Measurements from ENCODE around the gene TMEM163. TPM values are rescaled to one million over a fixed set of nuclear protein-coding genes. Genes with fewer than 3 reads are reported as not detected.

TMEM163 gene
- polyA plus RNA-seq, 1 donor from 2014 or later, result 3.5 TPM

DNA sequence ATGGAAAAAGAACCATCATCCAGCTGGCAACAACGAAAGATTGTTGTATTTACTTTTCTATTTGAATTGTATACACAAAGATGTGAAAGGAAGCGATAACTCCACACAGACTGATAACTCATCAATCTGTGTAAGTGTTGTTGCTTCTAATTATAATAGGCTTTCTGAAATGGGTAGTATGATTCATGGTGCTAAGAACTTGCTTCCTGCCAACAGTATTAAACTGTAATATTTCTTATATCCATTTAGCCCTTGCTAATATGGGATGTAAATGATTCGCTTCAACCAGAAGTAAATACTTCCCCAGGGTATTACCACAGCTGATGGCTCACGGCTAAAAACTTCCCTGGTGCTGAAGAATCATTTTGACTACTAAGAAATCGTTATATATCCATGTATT, 70.2 kb downstream of the TMEM163 start:
- H2AFZ ChIP-seq (ENCODE audit: low read depth, low read length), result no peak overlapping the region
- no peaks in the 10 kb centered on the region for H3K36me3 ChIP-seq (ENCODE audit: insufficient read depth, low read length)
- TF ChIP-seq EP300 (conservative IDR thresholded peaks at IDR 0.05; ENCODE audit: poor library complexity, severe bottlenecking), result no peak
- TF ChIP-seq RAD21 (conservative IDR thresholded peaks at IDR 0.05), result no peak
- no peak for TF ChIP-seq CTCF (IDR thresholded peaks at IDR 0.05; ENCODE audit: poor library complexity, severe bottlenecking)
- no peak for TF ChIP-seq POLR2AphosphoS5 (IDR thresholded peaks at IDR 0.05)
- no peak for TF ChIP-seq MXI1 (conservative IDR thresholded peaks at IDR 0.05; ENCODE audit: poor library complexity, severe bottlenecking)
- no peak for TF ChIP-seq EZH2 (IDR thresholded peaks at IDR 0.05; ENCODE audit: borderline replicate concordance, insufficient read depth, low read length, poor library complexity, severe bottlenecking)
- no peak for TF ChIP-seq SMC3 (conservative IDR thresholded peaks at IDR 0.05; ENCODE audit: poor library complexity)
- TF ChIP-seq TAF1 (IDR thresholded peaks at IDR 0.05; ENCODE audit: low read depth), result no peak
- TF ChIP-seq REST (IDR thresholded peaks at IDR 0.05; ENCODE audit: borderline replicate concordance), result no peak
- no peaks in the 10 kb centered on the region for H4K20me1 ChIP-seq (ENCODE audit: insufficient read depth)
- H3K4me2 ChIP-seq (ENCODE audit: low read length), result no peak overlapping the region
- H3K4me3 ChIP-seq (ENCODE audit: low read length), result no peak overlapping the region
- H3K9me2 ChIP-seq (ENCODE audit: insufficient read depth, low read length), result no peaks in the 10 kb centered on the region
- no peak overlapping the region for H3K9ac ChIP-seq (ENCODE audit: low read length)
- H3K9me3 ChIP-seq (ENCODE audit: low read length), result no peaks in the 10 kb centered on the region
- H3K27me3 ChIP-seq (ENCODE audit: insufficient read depth, low read depth, low read length), result no peaks in the 10 kb centered on the region
- H3F3A ChIP-seq (ENCODE audit: insufficient read depth, low read length, poor library complexity, severe bottlenecking), result no peaks in the 10 kb centered on the region
- no peaks in the 10 kb centered on the region for H3K79me2 ChIP-seq (replicated peaks; ENCODE audit: insufficient read depth, low read length)
- H3K27ac ChIP-seq (ENCODE audit: low read length), result no peak overlapping the region

DNA sequence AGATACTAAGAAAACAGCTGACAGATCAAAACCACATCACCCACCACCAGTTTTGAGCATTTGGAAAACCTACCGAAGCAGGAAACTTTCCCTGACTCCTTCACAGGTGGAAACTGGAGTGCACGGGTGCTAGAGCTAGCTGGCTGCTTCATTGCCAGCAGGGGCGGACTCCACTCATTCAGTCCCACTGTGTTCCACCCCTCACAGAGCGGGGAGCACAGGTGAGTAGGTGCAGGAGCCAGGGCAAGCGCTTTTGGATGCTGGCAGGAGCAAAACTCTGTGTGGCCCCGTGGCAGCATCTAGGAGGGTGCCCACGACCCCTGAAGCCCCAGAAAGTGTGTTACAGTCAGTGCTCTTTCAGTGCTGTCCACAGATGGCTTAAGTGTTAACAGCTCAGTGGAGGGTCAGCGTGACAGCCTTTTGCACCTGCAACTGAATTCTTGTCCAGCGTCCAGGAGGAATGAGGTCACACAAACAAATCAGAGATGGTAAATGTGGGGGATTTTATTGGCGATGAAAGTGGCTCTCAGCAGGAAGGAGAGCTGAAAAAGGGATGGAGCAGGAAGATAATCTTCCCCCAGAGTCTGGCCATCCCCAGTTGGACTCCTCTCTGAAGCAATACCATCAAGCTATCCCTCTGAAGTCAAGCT, 71.1 kb downstream of the TMEM163 start:
- H3K79me2 ChIP-seq (replicated peaks; ENCODE audit: insufficient read depth, low read length), result no peaks in the 10 kb centered on the region
- no peak overlapping the region for H3K4me3 ChIP-seq (ENCODE audit: low read length)
- no peaks in the 10 kb centered on the region for H3K9me3 ChIP-seq (ENCODE audit: low read length)
- TF ChIP-seq SMC3 (conservative IDR thresholded peaks at IDR 0.05; ENCODE audit: poor library complexity), result no peak
- TF ChIP-seq TAF1 (IDR thresholded peaks at IDR 0.05; ENCODE audit: low read depth), result no peak
- TF ChIP-seq CTCF (IDR thresholded peaks at IDR 0.05; ENCODE audit: poor library complexity, severe bottlenecking), result no peak
- no peak for TF ChIP-seq POLR2AphosphoS5 (IDR thresholded peaks at IDR 0.05)
- no peak for TF ChIP-seq EP300 (conservative IDR thresholded peaks at IDR 0.05; ENCODE audit: poor library complexity, severe bottlenecking)
- no peak for TF ChIP-seq RAD21 (conservative IDR thresholded peaks at IDR 0.05)
- no peak for TF ChIP-seq EZH2 (IDR thresholded peaks at IDR 0.05; ENCODE audit: borderline replicate concordance, insufficient read depth, low read length, poor library complexity, severe bottlenecking)
- H3K4me2 ChIP-seq (ENCODE audit: low read length), result no peak overlapping the region
- no peaks in the 10 kb centered on the region for H3K9me2 ChIP-seq (ENCODE audit: insufficient read depth, low read length)
- no peak overlapping the region for H3K9ac ChIP-seq (ENCODE audit: low read length)
- H3F3A ChIP-seq (ENCODE audit: insufficient read depth, low read length, poor library complexity, severe bottlenecking), result no peaks in the 10 kb centered on the region
- H3K36me3 ChIP-seq (ENCODE audit: insufficient read depth, low read length), result no peaks in the 10 kb centered on the region
- H2AFZ ChIP-seq (ENCODE audit: low read depth, low read length), result no peak overlapping the region
- H4K20me1 ChIP-seq (ENCODE audit: insufficient read depth), result no peaks in the 10 kb centered on the region
- no peak overlapping the region for H3K27ac ChIP-seq (ENCODE audit: low read length)
- no peaks in the 10 kb centered on the region for H3K27me3 ChIP-seq (ENCODE audit: insufficient read depth, low read depth, low read length)
